Thyroid gland (tissue), 4 donors: ENCODE results near the gene GSN.

ENCODE experiments used
- CTCF ChIP-seq, 6 experiments: fragments of 200-600 bp in 3 of 6; fragments of 450-650 bp in 3 of 6; sonication (generic) in 3 of 6; IDR thresholded peaks; one replicate each; pipeline ENCODE4 v1.5.1; 2016 to 2019; ENCODE audit warnings: antibody characterized with exemption in 6 of 6, mild to moderate bottlenecking in 2 of 6, inconsistent platforms in 1 of 6, moderate library complexity in 1 of 6
- POLR2A ChIP-seq, 2 donors: fragments of 450-650 bp; IDR thresholded peaks; one replicate each; pipeline ENCODE4 v1.6.1; 2017; ENCODE audit warnings: antibody characterized with exemption in 2 of 2, mild to moderate bottlenecking in 2 of 2, moderate library complexity in 1 of 2

DNA sequence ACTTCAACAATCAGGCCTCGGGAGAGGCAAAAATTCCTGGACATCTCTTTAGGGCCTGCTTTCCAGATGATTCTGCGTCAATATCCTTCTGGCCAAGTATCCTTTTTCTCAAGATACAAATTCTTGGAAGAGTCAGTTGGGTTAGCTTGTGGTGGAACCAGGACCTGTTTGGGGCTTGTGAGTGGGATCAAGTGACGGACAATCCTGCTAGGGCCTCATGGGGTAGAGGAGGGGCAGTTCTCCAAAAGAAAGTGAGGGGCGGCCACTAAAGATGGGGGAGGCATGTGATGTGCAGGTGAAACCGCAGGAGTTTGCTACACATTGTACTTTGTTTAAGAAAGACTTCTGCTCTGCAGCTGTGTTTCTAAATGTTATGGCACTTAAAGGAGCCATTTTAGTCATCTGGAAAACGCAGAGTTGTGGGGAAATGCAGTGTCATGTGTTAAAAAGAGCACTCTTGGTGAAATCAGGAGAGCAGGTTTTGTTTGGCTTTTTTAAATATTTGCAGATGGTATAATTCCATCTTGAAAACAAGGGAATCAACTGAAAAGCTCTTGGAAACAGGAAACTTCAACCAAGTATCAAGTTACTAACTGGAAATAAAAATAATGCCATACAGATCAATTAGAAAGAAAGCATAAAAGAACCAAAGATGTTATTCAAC lies 27.4 kb upstream of the GSN start:
- TF ChIP-seq CTCF (IDR thresholded peaks at IDR 0.05), result no peak
- TF ChIP-seq POLR2A (IDR thresholded peaks at IDR 0.05), result no peak
